ENCODE measurements around the gene COA8. TPM values are rescaled to one million over a fixed set of nuclear protein-coding genes. Genes with fewer than 3 reads are reported as not detected.

The COA8 gene
- total and polyA plus RNA-seq, 2 of the 13 experiments (the other 11 are each of a cell fraction or from before 2014, with no cell fraction given), result 10.9 to 25.1 TPM

DNA sequence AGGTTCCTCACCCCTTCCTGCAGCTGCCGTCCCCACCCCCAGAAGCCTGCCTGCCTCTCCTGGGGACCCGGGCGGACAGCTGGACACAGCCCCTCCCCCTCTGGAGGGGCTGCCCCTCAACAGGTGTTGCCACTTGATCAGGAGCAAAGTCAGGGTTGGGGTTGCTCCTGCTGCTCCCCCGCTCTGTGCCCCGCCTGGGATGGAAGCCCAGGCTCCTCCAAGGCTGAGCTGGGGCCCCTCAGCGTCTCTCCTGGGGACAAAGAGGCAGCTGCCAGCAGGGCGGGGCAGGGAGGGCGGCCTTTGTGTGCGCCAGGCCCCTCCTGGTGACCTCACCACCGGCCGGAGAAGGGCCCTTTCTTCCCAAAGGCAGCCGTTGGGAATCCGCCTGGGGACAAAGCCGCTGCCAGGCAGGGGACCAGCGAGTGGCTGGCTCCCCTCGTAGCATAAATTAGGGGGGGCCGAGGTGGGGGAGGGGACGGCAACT is 20.1 kb upstream of the COA8 start (continued):
- TF ChIP-seq, protein P1, sequence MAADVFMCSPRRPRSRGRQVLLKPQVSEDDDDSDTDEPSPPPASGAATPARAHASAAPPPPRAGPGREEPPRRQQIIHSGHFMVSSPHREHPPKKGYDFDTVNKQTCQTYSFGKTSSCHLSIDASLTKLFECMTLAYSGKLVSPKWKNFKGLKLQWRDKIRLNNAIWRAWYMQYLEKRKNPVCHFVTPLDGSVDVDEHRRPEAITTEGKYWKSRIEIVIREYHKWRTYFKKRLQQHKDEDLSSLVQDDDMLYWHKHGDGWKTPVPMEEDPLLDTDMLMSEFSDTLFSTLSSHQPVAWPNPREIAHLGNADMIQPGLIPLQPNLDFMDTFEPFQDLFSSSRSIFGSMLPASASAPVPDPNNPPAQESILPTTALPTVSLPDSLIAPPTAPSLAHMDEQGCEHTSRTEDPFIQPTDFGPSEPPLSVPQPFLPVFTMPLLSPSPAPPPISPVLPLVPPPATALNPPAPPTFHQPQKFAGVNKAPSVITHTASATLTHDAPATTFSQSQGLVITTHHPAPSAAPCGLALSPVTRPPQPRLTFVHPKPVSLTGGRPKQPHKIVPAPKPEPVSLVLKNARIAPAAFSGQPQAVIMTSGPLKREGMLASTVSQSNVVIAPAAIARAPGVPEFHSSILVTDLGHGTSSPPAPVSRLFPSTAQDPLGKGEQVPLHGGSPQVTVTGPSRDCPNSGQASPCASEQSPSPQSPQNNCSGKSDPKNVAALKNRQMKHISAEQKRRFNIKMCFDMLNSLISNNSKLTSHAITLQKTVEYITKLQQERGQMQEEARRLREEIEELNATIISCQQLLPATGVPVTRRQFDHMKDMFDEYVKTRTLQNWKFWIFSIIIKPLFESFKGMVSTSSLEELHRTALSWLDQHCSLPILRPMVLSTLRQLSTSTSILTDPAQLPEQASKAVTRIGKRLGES (CRISPR knock-in tag; IDR thresholded peaks at IDR 0.05; ENCODE audit: borderline replicate concordance), result no peak
- peak; percentile 23 for TF ChIP-seq AGO1 (IDR thresholded peaks at IDR 0.05; ENCODE audit: low read depth, low read length, poor library complexity, severe bottlenecking)
- TF ChIP-seq, protein P2, sequence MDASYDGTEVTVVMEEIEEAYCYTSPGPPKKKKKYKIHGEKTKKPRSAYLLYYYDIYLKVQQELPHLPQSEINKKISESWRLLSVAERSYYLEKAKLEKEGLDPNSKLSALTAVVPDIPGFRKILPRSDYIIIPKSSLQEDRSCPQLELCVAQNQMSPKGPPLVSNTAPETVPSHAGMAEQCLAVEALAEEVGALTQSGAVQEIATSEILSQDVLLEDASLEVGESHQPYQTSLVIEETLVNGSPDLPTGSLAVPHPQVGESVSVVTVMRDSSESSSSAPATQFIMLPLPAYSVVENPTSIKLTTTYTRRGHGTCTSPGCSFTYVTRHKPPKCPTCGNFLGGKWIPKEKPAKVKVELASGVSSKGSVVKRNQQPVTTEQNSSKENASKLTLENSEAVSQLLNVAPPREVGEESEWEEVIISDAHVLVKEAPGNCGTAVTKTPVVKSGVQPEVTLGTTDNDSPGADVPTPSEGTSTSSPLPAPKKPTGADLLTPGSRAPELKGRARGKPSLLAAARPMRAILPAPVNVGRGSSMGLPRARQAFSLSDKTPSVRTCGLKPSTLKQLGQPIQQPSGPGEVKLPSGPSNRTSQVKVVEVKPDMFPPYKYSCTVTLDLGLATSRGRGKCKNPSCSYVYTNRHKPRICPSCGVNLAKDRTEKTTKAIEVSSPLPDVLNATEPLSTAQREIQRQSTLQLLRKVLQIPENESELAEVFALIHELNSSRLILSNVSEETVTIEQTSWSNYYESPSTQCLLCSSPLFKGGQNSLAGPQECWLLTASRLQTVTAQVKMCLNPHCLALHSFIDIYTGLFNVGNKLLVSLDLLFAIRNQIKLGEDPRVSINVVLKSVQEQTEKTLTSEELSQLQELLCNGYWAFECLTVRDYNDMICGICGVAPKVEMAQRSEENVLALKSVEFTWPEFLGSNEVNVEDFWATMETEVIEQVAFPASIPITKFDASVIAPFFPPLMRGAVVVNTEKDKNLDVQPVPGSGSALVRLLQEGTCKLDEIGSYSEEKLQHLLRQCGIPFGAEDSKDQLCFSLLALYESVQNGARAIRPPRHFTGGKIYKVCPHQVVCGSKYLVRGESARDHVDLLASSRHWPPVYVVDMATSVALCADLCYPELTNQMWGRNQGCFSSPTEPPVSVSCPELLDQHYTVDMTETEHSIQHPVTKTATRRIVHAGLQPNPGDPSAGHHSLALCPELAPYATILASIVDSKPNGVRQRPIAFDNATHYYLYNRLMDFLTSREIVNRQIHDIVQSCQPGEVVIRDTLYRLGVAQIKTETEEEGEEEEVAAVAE (CRISPR knock-in tag; IDR thresholded peaks at IDR 0.05; ENCODE audit: borderline replicate concordance), result no peak
- no peak for TF ChIP-seq ZZZ3 (CRISPR knock-in tag; IDR thresholded peaks at IDR 0.05; ENCODE audit: borderline replicate concordance)
- no peak for TF ChIP-seq TBL1XR1 (IDR thresholded peaks at IDR 0.05; ENCODE audit: borderline replicate concordance, low read length, partially characterized antibody)
- TF ChIP-seq PHB2 (IDR thresholded peaks at IDR 0.05; ENCODE audit: partially characterized antibody), result no peak
- TF ChIP-seq RFX3 (CRISPR knock-in tag; IDR thresholded peaks at IDR 0.05), result no peak
- TF ChIP-seq THAP11 (CRISPR knock-in tag; IDR thresholded peaks at IDR 0.05), result no peak
- TF ChIP-seq, protein P3, sequence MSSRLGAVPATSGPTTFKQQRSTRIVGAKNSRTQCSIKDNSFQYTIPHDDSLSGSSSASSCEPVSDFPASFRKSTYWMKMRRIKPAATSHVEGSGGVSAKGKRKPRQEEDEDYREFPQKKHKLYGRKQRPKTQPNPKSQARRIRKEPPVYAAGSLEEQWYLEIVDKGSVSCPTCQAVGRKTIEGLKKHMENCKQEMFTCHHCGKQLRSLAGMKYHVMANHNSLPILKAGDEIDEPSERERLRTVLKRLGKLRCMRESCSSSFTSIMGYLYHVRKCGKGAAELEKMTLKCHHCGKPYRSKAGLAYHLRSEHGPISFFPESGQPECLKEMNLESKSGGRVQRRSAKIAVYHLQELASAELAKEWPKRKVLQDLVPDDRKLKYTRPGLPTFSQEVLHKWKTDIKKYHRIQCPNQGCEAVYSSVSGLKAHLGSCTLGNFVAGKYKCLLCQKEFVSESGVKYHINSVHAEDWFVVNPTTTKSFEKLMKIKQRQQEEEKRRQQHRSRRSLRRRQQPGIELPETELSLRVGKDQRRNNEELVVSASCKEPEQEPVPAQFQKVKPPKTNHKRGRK (CRISPR knock-in tag; IDR thresholded peaks at IDR 0.05), result no peak
- TF ChIP-seq, protein P4, sequence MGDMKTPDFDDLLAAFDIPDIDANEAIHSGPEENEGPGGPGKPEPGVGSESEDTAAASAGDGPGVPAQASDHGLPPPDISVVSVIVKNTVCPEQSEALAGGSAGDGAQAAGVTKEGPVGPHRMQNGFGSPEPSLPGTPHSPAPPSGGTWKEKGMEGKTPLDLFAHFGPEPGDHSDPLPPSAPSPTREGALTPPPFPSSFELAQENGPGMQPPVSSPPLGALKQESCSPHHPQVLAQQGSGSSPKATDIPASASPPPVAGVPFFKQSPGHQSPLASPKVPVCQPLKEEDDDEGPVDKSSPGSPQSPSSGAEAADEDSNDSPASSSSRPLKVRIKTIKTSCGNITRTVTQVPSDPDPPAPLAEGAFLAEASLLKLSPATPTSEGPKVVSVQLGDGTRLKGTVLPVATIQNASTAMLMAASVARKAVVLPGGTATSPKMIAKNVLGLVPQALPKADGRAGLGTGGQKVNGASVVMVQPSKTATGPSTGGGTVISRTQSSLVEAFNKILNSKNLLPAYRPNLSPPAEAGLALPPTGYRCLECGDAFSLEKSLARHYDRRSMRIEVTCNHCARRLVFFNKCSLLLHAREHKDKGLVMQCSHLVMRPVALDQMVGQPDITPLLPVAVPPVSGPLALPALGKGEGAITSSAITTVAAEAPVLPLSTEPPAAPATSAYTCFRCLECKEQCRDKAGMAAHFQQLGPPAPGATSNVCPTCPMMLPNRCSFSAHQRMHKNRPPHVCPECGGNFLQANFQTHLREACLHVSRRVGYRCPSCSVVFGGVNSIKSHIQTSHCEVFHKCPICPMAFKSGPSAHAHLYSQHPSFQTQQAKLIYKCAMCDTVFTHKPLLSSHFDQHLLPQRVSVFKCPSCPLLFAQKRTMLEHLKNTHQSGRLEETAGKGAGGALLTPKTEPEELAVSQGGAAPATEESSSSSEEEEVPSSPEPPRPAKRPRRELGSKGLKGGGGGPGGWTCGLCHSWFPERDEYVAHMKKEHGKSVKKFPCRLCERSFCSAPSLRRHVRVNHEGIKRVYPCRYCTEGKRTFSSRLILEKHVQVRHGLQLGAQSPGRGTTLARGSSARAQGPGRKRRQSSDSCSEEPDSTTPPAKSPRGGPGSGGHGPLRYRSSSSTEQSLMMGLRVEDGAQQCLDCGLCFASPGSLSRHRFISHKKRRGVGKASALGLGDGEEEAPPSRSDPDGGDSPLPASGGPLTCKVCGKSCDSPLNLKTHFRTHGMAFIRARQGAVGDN (CRISPR knock-in tag; IDR thresholded peaks at IDR 0.05), result no peak
- no peak for TF ChIP-seq ZNF3 (CRISPR knock-in tag; IDR thresholded peaks at IDR 0.05)
- TF ChIP-seq KDM5A (IDR thresholded peaks at IDR 0.05; ENCODE audit: borderline replicate concordance, low read length), result no peak
- TF ChIP-seq KLF9 (CRISPR knock-in tag; IDR thresholded peaks at IDR 0.05; ENCODE audit: low read depth), result no peak
- TF ChIP-seq, protein P5, sequence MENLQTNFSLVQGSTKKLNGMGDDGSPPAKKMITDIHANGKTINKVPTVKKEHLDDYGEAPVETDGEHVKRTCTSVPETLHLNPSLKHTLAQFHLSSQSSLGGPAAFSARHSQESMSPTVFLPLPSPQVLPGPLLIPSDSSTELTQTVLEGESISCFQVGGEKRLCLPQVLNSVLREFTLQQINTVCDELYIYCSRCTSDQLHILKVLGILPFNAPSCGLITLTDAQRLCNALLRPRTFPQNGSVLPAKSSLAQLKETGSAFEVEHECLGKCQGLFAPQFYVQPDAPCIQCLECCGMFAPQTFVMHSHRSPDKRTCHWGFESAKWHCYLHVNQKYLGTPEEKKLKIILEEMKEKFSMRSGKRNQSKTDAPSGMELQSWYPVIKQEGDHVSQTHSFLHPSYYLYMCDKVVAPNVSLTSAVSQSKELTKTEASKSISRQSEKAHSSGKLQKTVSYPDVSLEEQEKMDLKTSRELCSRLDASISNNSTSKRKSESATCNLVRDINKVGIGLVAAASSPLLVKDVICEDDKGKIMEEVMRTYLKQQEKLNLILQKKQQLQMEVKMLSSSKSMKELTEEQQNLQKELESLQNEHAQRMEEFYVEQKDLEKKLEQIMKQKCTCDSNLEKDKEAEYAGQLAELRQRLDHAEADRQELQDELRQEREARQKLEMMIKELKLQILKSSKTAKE (CRISPR knock-in tag; IDR thresholded peaks at IDR 0.05; ENCODE audit: borderline replicate concordance), result no peak

All from HepG2 (cell line).